G401.6 (cell line): ENCODE measurements around the gene LARGE1.
"Not testable (repeated sequence)": the region's sequence is repeated elsewhere in the genome, so short reads cannot be mapped to it uniquely, and the experiment has no call there.

Source experiments
- FAIRE-seq: peaks from 2 replicates; lab custom pipeline; 2012; peaks lifted over from hg19 to GRCh38; lab: Jason Lieb, UNC

Gene LARGE1

GRCh38 chr22:33589297-33589696, 331.0 kb downstream of the LARGE1 start:
- FAIRE-seq, result no peak

GRCh38 chr22:33588860-33589259, 331.4 kb downstream of the LARGE1 start:
- no peak for FAIRE-seq

DNA sequence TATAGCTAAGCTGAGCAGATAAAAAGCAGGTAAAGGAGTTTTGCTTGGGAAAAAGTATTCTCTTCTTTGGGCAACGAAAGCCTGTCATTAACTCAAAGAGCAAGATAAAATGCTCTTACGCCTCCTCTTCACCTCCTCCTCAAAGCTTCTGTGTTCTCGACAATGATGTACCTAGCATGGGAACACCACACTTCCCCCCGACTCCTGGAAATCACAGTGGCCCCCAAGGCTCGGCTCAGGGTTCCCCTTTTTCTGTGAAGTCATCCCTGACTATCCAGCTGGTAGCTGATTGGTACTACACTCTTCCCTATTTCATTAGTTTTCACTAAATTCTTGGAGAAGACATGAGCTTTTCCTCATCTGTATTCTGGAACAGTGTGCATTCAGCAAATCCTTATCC, 336.1 kb downstream of the LARGE1 start:
- no peak for FAIRE-seq

DNA sequence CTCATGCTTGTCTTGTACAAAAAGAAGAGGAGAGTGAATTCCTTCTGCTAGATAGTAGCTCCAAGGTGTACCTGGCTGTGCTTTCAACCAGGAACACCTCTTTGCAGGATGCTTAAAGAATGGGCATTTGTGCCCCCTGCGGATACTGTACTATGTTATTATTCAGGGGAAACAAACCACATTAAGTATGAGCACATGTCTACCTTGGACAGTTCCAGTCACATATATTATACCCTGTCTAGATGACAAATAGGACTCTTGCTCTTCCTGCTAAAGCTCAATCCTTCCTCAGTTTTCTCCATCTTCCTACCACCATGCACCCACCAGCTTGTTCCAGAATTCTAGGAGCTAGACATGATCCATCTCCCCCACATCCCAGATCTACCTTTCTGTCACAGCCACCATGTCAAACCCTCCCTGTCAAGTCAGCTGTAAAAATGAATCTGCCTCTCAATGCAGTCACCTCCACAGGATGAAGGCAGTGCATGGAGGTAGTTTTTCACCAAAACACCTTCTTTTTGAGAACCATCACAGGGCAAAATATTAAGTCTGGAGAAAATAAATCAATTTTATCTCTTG, 337.4 kb downstream of the LARGE1 start:
- no peak for FAIRE-seq

- FAIRE-seq, result no peak
Measured at GRCh38 chr22:33580310-33580709, 340.0 kb downstream of the LARGE1 start.

DNA sequence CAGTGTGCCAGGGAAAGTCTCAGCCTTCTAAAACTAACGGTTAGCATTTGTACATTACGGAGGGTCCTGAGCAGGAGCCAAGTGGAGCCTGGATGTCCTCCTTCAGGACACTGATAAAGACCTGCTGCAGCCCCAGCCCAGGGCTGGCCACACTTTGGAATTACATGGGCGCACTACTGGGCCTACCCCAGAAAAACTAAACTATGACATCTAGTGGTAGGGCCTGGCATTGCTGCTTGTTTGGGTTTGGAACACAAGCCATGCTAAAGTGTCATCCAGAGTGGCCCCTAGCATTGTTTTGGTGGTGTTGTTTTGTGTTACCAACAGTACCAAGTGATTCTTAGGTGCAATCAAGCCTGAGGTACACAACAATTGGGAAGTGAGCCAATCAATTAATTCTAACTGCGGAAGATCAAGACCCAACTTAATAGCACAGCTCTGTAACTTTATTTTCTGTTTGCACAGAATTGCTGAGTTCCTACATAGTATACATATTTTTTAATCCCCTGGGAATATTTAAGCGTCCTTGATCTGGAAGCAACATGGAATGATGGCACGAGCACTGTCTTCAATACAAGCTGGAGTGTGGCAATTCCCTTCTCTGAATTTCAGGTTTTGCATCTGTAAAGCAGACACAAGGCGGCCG, 340.7 kb downstream of the LARGE1 start:
- no peak for FAIRE-seq

- no peak for FAIRE-seq
Measured at GRCh38 chr22:33578752-33579151, 341.5 kb downstream of the LARGE1 start.

GRCh38 chr22:33577862-33578411, 342.3 kb downstream of the LARGE1 start:
- FAIRE-seq, result no peak

DNA sequence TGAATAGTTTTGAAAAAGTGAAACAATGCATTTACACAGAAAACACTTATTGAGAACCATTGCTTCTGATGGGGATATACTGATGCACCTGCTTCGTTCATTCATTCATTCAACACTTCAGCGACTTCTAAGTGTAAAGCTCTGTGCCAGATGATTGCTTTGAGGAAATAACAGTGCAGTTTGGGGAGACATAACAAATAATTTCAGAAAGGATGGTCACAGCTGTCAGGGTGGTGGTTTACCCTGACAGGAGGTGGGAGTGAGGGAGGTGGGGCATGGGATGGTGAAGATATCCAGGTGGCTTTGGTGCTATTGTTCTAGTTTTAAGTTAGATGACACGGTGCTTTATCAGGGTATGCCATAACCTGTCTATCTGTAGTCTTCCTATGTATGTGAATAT, 344.1 kb downstream of the LARGE1 start:
- no peak for FAIRE-seq

- no peak for FAIRE-seq
Measured at GRCh38 chr22:33575771-33576170, 344.5 kb downstream of the LARGE1 start.

DNA sequence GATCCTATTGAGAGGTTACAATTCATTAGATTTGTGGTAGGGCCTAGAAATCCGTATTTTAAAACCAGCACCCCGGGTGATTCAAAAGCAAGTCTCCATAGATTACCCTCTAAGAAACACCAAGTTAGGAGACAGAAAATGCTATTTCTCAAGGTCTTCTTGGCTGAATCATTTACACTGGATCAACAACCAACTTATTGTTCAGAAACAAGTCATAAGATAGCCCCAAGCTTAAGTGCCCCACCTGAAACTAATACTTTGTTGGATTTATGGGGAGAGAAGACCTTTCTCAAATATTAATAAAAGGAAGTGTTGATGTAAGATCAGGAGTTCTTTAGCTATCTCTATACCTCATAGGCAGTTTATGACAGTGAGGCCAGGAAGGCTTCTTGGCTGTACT, 345.2 kb downstream of the LARGE1 start:
- FAIRE-seq, result no peak

DNA sequence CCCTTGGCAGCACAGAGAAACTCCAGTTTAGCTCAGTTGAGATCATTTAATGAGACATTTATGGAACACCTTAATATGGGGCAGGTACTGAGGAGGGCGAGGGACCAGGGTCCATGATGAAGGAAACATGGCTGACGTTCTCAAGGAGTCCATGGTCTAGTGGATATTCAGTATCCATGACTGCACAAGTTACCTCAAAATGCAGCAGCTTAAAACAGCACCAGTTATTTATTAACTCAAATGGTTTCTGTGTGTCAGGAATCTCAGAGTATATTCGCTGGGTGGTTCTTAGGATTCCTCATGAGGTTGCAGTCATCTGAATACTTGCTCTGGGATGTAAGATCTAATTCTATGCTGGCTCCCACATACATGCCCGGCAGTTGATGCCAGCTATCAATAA, 346.8 kb downstream of the LARGE1 start:
- no peak for FAIRE-seq

GRCh38 chr22:33572086-33572485, 348.2 kb downstream of the LARGE1 start:
- no peak for FAIRE-seq

DNA sequence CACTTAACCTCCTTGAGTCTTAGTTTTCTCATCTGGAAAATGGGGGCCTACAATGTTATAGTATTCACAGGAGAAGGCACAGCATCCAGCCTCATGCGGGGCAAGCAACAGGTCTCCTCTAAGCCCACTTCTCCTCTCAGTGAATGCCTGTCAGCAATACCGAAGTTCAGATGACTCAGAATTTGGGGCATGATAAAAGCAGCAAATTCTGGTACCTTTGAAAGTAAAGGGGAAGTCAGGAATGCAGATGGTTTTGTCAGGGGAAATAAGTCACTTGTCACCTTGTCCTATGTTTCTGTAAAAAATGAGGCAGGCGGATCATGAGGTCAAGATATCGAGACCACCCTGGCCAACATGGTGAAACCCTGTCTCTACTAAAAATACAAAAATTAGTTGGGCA, 350.2 kb downstream of the LARGE1 start:
- no peak for FAIRE-seq

GRCh38 chr22:33569559-33569958, 350.7 kb downstream of the LARGE1 start:
- no peak for FAIRE-seq

DNA sequence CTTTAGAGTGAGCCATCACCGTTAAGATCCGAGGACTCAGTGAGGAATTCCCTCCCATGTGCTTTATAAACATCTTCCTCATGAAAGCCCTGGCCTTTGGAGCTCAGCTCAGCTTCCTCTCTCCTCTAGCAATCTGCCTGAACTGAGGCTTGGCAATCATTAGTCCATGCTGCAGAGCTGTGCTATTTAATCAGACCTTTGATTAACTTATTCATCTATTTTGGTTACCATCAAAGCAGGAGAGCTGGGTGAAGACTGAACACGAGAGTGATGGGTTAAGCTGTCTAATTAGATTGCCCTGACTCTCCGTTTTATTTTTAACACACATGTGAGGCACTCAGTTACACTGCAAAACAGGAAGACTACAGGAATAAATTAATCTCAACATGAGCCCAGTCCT, 351.3 kb downstream of the LARGE1 start:
- FAIRE-seq, result no peak

GRCh38 chr22:33566495-33566894, 353.8 kb downstream of the LARGE1 start:
- FAIRE-seq, result not testable (repeated sequence)

DNA sequence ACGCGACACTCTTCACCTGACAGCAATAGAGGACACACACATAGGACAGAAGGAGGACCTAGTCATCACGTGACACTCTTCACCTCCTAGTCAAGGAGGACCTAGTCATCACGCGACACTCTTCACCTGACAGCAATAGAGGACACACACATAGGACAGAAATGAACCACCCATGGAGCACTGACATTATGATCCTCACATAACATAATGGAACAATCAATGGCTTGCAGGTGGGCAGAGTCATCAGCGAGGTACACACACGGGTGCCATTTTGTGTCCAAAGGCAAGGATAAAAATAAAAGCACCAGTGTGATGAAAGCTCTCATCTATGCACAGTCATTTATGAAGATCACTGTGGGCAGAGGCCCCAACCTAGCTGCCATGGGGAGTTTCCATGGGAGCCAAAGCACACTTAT, 354.7 kb downstream of the LARGE1 start:
- FAIRE-seq, result no peak

DNA sequence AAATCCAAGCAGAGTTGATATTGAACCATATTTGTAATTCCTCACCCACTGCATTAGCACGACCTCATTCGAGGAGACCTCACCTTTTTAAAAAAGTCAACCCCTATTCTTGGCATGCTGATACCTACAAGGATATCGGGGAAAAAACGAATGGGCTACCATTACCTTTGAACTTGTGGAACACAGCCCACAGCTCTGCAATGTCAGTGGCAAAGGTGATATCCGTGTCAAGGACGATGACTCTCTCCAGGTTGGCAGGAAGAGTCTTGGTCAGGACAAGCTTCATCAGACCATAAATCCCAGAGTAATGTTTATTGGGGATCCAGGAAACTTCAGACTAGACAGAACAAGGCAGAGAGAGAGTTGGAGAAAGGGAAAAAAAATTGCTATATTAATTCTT, 355.6 kb downstream of the LARGE1 start:
- no peak for FAIRE-seq

DNA sequence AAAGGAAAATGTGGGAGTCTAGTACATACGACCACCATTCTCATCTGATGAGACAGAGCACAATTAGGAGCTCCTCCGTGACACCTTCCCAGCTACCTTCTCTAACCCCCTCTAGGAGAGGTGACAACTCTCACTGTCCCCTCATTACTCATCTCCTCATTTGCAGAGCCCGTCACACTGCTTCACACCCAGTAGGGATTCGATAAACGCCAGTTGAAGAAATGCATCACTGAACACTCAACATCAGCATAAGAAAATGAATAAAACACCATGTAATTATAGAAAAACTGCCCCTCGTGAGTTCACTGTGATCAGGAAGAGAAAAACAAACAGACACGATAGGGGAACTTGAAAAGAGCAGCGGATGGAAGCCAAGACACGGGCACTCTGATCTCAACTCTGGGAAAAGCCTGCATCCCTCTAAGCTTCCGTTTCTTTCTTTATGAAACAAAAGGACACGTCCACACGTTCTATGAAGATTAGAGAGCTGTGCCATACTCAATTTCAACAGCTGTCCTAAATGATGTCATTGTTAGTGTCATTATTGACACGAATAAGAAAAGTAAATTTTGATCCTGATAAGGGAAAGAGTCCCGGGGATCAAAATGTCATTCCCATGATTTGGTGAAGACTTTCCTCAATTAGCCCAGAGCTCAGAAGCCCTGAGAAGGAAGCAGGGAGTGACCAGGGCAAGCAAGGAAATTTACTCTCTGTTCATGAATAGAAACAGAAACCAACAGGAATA, 356.9 kb downstream of the LARGE1 start:
- FAIRE-seq, result no peak

- FAIRE-seq, result no peak
Measured at GRCh38 chr22:33562501-33562900, 357.8 kb downstream of the LARGE1 start.

GRCh38 chr22:33561149-33561807, 359.0 kb downstream of the LARGE1 start:
- FAIRE-seq, result no peak

DNA sequence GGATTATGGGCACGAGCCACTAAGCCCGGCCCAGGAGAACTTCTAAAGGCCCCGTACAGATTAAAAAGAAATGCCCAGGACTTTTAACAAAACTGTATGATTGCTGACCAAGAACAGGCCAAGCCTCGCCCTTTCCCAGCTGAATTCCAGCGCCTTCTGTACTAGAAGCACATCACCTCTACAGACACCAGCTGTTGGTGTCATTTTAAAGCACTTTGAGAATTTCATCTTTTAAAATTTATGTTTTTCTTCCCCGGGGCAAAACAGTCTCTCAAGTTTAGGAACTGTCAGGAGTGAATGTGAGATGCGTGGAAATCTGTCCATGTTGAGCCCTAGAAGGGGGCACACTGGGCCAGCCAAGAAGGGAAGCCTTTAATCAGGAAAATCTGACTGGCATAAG, 362.4 kb downstream of the LARGE1 start:
- no peak for FAIRE-seq
